WI38 (cell line): Measurements from ENCODE around the gene KLF7.

ENCODE experiments used
- H3K4me3 ChIP-seq: 2 replicates; pipeline ENCODE4 v1.5.1; 2011; ENCODE audit warnings: low read depth, mild to moderate bottlenecking, control low read depth, low read length
- TF ChIP-seq, protein P1 (sequence below): IDR thresholded peaks from 2 replicates; pipeline ENCODE4 v1.5.1; 2012; ENCODE audit warnings: low read depth, mild to moderate bottlenecking, control low read depth, low read length

KLF7 gene

GRCh38 chr2:207138627-207139297 is 27.0 kb downstream of the KLF7 start:
- TF ChIP-seq, protein P1, sequence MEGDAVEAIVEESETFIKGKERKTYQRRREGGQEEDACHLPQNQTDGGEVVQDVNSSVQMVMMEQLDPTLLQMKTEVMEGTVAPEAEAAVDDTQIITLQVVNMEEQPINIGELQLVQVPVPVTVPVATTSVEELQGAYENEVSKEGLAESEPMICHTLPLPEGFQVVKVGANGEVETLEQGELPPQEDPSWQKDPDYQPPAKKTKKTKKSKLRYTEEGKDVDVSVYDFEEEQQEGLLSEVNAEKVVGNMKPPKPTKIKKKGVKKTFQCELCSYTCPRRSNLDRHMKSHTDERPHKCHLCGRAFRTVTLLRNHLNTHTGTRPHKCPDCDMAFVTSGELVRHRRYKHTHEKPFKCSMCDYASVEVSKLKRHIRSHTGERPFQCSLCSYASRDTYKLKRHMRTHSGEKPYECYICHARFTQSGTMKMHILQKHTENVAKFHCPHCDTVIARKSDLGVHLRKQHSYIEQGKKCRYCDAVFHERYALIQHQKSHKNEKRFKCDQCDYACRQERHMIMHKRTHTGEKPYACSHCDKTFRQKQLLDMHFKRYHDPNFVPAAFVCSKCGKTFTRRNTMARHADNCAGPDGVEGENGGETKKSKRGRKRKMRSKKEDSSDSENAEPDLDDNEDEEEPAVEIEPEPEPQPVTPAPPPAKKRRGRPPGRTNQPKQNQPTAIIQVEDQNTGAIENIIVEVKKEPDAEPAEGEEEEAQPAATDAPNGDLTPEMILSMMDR = no peak

GRCh38 chr2:207137596-207138337 is 28.0 kb downstream of the KLF7 start:
- no peak overlapping the region for H3K4me3 ChIP-seq
- TF ChIP-seq, protein P1 = no peak

More at GRCh38 chr2:207138627-207139297, 27.0 kb downstream of the KLF7 start:
- H3K4me3 ChIP-seq = no peak overlapping the region

- TF ChIP-seq, protein P1 = no peak
- H3K4me3 ChIP-seq = no peak overlapping the region
Observed at GRCh38 chr2:207136874-207137273, 28.9 kb downstream of the KLF7 start.

GRCh38 chr2:207135801-207136457 is 29.8 kb downstream of the KLF7 start:
- no peak overlapping the region for H3K4me3 ChIP-seq
- TF ChIP-seq, protein P1 = no peak

DNA sequence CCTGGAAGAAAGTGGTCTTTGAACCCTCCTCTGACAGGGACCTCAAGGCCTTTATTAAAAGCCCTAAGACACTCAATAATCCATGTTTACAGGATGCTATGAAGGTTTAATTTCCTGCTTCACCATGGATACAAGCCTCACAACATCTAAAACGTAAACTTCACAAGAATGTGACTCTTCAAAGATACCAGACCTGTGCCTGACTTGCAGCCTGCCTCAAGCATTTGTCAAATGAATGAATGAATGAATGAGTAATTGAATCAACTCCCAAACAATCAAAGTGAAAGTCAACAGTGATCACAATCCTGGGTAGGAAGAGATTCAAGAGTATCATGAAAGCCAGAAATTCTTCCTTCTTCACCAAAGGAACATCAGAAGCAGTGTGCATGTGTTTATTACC is 30.4 kb downstream of the KLF7 start:
- TF ChIP-seq, protein P1 = no peak
- no peak overlapping the region for H3K4me3 ChIP-seq

DNA sequence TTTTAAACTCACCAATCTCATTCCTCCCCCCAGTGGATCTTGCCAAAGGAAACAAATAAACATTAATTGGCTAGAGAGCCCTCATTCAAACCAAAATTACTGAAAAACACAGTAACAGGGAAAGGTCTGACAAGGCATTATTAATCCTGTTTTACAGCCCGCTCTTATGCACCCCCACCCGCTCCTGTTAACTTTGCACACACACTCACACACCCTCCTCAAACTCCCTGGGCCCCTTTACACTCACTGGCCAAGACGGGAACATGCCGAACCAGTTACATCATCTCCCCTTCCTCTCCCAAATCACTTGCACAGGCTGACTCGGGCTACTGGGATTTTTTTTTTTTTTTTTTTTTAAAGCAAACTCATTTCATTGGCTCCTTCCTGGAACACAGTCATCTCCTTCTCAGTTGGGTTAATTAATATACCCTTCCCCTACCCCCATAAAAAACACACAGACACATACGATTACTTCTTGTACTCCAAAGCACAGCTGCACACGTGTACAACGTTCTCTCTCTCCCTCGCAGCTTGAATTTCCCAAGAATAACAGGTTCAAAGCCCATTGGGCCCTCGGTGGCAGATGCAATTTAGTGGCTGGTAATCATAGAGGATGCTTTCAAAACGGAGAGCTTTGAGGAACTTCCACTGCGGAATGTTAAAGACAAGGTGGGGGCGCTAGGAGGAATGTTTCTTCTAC is 31.8 kb downstream of the KLF7 start:
- TF ChIP-seq, protein P1 = no peak

DNA sequence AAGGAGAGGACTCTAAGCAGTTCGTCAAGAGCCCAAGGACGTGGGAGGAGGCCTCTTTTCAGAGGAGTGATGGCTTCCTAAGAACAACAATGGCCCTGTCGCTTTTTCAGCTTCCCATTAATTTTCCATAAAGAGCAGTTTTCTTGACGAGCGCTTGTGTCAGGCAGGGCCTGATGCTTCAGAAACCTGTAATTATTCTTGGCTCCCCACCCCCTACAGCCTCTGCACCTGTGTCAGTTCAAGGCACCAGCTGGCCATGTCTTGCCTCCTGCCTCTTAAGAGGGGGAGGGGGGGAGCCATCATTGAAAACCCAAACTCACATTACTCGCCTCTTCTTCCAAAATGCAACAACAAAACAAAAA is 32.3 kb downstream of the KLF7 start:
- TF ChIP-seq, protein P1 = no peak
- no peak overlapping the region for H3K4me3 ChIP-seq

More for the DNA sequence above, 31.8 kb downstream of the KLF7 start:
- H3K4me3 ChIP-seq = 0 out of 2 replicates have a peak overlapping the region, but pooled peaks have one; percentile 24
